Stimulated activated CD8-positive, alpha-beta memory T cell treated with anti-CD3 and anti-CD28 coated beads, Interleukin-12 subunit alpha, Interleukin-12 subunit beta, amount 100 ng/mL, for 1 hour (primary cell): ENCODE data around the gene NT5C.

Experiments used
- DNase-seq: peaks from one replicate; pipeline ENCODE4 v3.0.0-alpha.2; 2020; ENCODE audit warnings: low read depth

NT5C gene

GRCh38 chr17:75091855-75092327, 39.7 kb downstream of the NT5C start:
- no peak for DNase-seq

- DNase-seq = no peak
These were observed 40.4 kb downstream of the NT5C start for GRCh38 chr17:75090871-75091854.

GRCh38 chr17:75088465-75089417, 42.8 kb downstream of the NT5C start:
- no peak for DNase-seq

GRCh38 chr17:75087558-75088453, 43.7 kb downstream of the NT5C start, which contains the start of gene SLC16A5:
TSS of gene SLC16A5 (plus strand) at chr17:75087954. CDS start at chr17:75093637, 5,683 bp downstream.
- DNase-seq = no peak

- DNase-seq = no peak
These were observed 44.4 kb downstream of the NT5C start for GRCh38 chr17:75087182-75087557.

- DNase-seq = no peak
These were observed 44.9 kb downstream of the NT5C start for GRCh38 chr17:75086496-75087181.

- no peak for DNase-seq
These were observed 47.4 kb downstream of the NT5C start for GRCh38 chr17:75084039-75084660.

- no peak for DNase-seq
These were observed 48.9 kb downstream of the NT5C start for GRCh38 chr17:75082683-75083082.

- no peak for DNase-seq
These were observed 49.7 kb downstream of the NT5C start for GRCh38 chr17:75081611-75082540.
